ENCODE measurements around the gene MCF2L2.

DNA sequence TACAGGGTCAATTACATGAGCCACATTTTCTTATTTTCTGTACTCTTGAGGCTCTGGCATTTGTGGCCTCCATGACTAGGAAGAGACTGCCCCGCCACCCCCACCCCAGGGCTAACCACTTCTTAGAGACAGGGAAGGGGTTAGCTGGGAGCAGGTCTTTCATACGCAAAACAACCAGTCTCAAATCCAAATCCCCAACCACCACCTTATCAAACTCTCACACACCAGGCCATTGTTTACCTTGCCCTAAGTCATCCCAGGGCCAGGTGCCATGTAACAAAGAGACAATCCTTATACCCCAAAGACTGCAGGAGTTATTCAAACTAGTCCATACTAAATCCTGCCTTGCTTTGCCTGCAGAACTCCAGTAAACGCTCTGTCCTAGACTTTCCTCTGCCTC is 97.5 kb downstream of the MCF2L2 start:
- no peak for TF ChIP-seq POLR2A (IDR thresholded peaks at IDR 0.05)
- TF ChIP-seq, protein P1, sequence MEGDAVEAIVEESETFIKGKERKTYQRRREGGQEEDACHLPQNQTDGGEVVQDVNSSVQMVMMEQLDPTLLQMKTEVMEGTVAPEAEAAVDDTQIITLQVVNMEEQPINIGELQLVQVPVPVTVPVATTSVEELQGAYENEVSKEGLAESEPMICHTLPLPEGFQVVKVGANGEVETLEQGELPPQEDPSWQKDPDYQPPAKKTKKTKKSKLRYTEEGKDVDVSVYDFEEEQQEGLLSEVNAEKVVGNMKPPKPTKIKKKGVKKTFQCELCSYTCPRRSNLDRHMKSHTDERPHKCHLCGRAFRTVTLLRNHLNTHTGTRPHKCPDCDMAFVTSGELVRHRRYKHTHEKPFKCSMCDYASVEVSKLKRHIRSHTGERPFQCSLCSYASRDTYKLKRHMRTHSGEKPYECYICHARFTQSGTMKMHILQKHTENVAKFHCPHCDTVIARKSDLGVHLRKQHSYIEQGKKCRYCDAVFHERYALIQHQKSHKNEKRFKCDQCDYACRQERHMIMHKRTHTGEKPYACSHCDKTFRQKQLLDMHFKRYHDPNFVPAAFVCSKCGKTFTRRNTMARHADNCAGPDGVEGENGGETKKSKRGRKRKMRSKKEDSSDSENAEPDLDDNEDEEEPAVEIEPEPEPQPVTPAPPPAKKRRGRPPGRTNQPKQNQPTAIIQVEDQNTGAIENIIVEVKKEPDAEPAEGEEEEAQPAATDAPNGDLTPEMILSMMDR (IDR thresholded peaks at IDR 0.05) = no peak

Measured in uterus (tissue), 2 donors.